PC-9 (cell line): ENCODE measurements around the gene ERN1.

Experiments used
- EZH2 ChIP-seq: fragments of 200-600 bp; sonication (generic); IDR thresholded peaks from 2 replicates; pipeline ENCODE4 v1.8.0; 2017; ENCODE audit warnings: antibody characterized with exemption, low read depth
- TF ChIP-seq, protein P1 (sequence below): fragments of 200-600 bp; sonication (generic); conservative IDR thresholded peaks from 2 replicates; pipeline ENCODE4 v1.6.1; 2017; ENCODE audit warnings: mixed run types, antibody characterized with exemption, mild to moderate bottlenecking, moderate library complexity

DNA sequence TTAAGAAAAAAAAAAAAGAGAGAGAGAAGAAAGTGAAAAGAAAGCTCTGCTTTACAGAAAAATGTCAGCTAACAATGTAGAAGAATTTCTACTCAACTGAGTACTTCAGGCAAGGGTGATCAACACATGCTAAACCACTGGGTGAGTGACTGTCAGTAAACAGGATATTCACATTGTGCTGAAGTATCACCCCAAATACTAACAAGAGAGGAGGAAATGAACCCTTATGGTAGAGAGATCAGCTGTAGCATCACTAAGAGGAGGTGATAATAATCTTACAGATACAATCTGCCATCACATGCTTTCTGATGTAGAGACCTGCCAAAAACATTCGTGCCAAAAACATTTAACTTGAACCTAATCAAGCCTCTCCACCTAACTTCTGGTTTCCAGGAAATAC lies 78.8 kb downstream of the ERN1 start:
- TF ChIP-seq, protein P1, sequence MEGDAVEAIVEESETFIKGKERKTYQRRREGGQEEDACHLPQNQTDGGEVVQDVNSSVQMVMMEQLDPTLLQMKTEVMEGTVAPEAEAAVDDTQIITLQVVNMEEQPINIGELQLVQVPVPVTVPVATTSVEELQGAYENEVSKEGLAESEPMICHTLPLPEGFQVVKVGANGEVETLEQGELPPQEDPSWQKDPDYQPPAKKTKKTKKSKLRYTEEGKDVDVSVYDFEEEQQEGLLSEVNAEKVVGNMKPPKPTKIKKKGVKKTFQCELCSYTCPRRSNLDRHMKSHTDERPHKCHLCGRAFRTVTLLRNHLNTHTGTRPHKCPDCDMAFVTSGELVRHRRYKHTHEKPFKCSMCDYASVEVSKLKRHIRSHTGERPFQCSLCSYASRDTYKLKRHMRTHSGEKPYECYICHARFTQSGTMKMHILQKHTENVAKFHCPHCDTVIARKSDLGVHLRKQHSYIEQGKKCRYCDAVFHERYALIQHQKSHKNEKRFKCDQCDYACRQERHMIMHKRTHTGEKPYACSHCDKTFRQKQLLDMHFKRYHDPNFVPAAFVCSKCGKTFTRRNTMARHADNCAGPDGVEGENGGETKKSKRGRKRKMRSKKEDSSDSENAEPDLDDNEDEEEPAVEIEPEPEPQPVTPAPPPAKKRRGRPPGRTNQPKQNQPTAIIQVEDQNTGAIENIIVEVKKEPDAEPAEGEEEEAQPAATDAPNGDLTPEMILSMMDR = no peak
- no peak for TF ChIP-seq EZH2
